Measurements from ENCODE around the gene LY9.
"Not testable (repeated sequence)": the region's sequence is repeated elsewhere in the genome, so short reads cannot be mapped to it uniquely, and the experiment has no call there.

LY9 gene

GRCh38 chr1:160774886-160775719 is 20.9 kb upstream of the LY9 start:
- no peak for DNase-seq (ENCODE audit: low read depth)

GRCh38 chr1:160776178-160776577 is 19.8 kb upstream of the LY9 start:
- DNase-seq (ENCODE audit: low read depth): no peak

GRCh38 chr1:160777486-160778089 is 18.4 kb upstream of the LY9 start:
- DNase-seq (ENCODE audit: low read depth): no peak

GRCh38 chr1:160778976-160779375 is 17.0 kb upstream of the LY9 start:
- DNase-seq (ENCODE audit: low read depth): no peak

GRCh38 chr1:160779626-160780397 is 16.2 kb upstream of the LY9 start:
- DNase-seq (ENCODE audit: low read depth): no peak

GRCh38 chr1:160780398-160780755 is 15.6 kb upstream of the LY9 start:
- DNase-seq (ENCODE audit: low read depth): no peak

- no peak for DNase-seq (ENCODE audit: low read depth)
These were observed 14.7 kb upstream of the LY9 start for GRCh38 chr1:160781186-160781766.

- no peak for DNase-seq (ENCODE audit: low read depth)
These were observed 13.9 kb upstream of the LY9 start for GRCh38 chr1:160781914-160782689.

- DNase-seq (ENCODE audit: low read depth): not testable (repeated sequence)
These were observed 12.8 kb upstream of the LY9 start for GRCh38 chr1:160782988-160783765.

- no peak for DNase-seq (ENCODE audit: low read depth)
These were observed 6.8 kb upstream of the LY9 start for GRCh38 chr1:160789051-160789701.

- DNase-seq (ENCODE audit: low read depth): no peak
These were observed 6.0 kb upstream of the LY9 start for GRCh38 chr1:160789702-160790611.

- no peak for DNase-seq (ENCODE audit: low read depth)
These were observed 1.6 kb upstream of the LY9 start for GRCh38 chr1:160794376-160794775.

GRCh38 chr1:160797271-160797709 is 1.3 kb downstream of the LY9 start:
- DNase-seq (ENCODE audit: low read depth): no peak

- DNase-seq (ENCODE audit: low read depth): no peak
These were observed 1.9 kb downstream of the LY9 start for GRCh38 chr1:160797861-160798273.

- no peak for DNase-seq (ENCODE audit: low read depth)
These were observed 2.5 kb downstream of the LY9 start for GRCh38 chr1:160798439-160798838.

GRCh38 chr1:160799641-160800040 is 3.7 kb downstream of the LY9 start:
- no peak for DNase-seq (ENCODE audit: low read depth)

GRCh38 chr1:160800142-160800541 is 4.2 kb downstream of the LY9 start:
- no peak for DNase-seq (ENCODE audit: low read depth)

- DNase-seq (ENCODE audit: low read depth): no peak
These were observed 4.9 kb downstream of the LY9 start for GRCh38 chr1:160800645-160801408.

Measured in HS-5 (cell line).